Body of pancreas (tissue), 4 donors: ENCODE measurements around the gene PLAGL1. TPM values are rescaled to one million over a fixed set of nuclear protein-coding genes. Genes with fewer than 3 reads are reported as not detected.
"Not testable (repeated sequence)": the region's sequence is repeated elsewhere in the genome, so short reads cannot be mapped to it uniquely, and the experiment has no call there.

Experiments
- ATAC-seq: fragments of 150-250 bp; one replicate; pipeline ENCODE4 v1.9.1; 2016
- DNase-seq, 4 donors: peaks; one replicate each; pipeline ENCODE4 v3.0.0-alpha.2; 2019
- H3K27ac ChIP-seq, 4 donors: fragments of 200-600 bp; sonication (generic); 1 replicate in 3 of 4; 2 replicates in 1 of 4; pipeline versions ENCODE4 v1.5.1 to v1.6.1; 2016 to 2019; ENCODE audit warnings: mild to moderate bottlenecking in 1 of 4, mixed read lengths in 1 of 4, moderate library complexity in 1 of 4
- H3K27me3 ChIP-seq, 2 donors: fragments of 200-600 bp; sonication (generic); one replicate each; pipeline ENCODE4 v1.6.0; 2016; ENCODE audit warnings: mild to moderate bottlenecking in 1 of 2
- H3K36me3 ChIP-seq, 2 donors: fragments of 200-600 bp; sonication (generic); replicated peaks in 1 of 2; 2 replicates each; pipeline ENCODE4 v1.5.1; 2016; ENCODE audit warnings: low read depth in 2 of 2; ENCODE audit not compliant: insufficient read depth in 1 of 2
- H3K4me1 ChIP-seq: fragments of 200-600 bp; sonication (generic); one replicate; pipeline ENCODE4 v1.6.0; 2016
- H3K4me3 ChIP-seq, 2 donors: fragments of 200-600 bp; sonication (generic); 1 replicate in 1 of 2; 2 replicates in 1 of 2; pipeline ENCODE4 v1.5.1; 2016 to 2019
- H3K9me3 ChIP-seq, 3 donors: fragments of 200-600 bp; sonication (generic); 1 replicate in 2 of 3; 2 replicates in 1 of 3; pipeline ENCODE4 v1.5.1; 2016
- POLR2A ChIP-seq, 3 donors: fragments of 450-650 bp; IDR thresholded peaks; one replicate each; pipeline ENCODE4 v1.6.1; 2016; ENCODE audit warnings: antibody characterized with exemption in 3 of 3, mild to moderate bottlenecking in 2 of 3
- WGBS, 2 donors: methylation state at CpG; one replicate each; pipeline ENCODE4 v1.1.5; 2017; 5-methylcytosine and 5-hydroxymethylcytosine counted together
- intact Hi-C: fragments of 100-400 bp; cut with DNase I; formaldehyde crosslinking; loops from one replicate; pipeline ENCODE4 v1.15.1; 2023
- total RNA-seq, 2 donors: library from RNA; depleted of rRNA; stranded (reverse); fragments of >200 nt; gene quantifications; one replicate each; pipeline ENCODE4 v1.1.0, GENCODE V29; 2016
- TF ChIP-seq, protein P1 (sequence below), 7 experiments: fragments of 450-650 bp in 4 of 7; fragments of 200-600 bp in 3 of 7; sonication (generic) in 3 of 7; IDR thresholded peaks; one replicate each; pipeline ENCODE4 v1.5.1; 2016 to 2019; ENCODE audit warnings: antibody characterized with exemption in 7 of 7

The PLAGL1 gene
- total RNA-seq, 2 donors from 2014 or later, result 22.1 to 23.3 TPM

DNA sequence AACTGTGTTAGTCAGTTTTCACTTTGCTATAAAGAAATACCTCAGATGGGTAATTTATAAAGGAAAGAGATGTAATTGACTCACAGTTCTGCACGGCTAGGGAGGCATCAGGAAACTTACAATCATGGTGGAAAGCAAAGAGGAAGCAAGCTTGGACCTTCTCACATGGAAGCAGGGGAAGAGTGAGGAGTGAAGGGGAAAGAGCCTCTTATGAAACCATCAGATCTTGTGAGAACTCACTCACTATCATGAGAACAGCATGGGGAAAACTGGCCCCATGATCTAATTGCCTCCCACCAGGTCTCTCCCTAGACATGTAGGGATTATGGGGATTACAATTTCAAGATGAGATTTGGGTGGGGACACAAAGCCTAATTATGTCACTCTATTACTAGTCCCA is 41.3 kb upstream of the PLAGL1 start:
- TF ChIP-seq, protein P1, sequence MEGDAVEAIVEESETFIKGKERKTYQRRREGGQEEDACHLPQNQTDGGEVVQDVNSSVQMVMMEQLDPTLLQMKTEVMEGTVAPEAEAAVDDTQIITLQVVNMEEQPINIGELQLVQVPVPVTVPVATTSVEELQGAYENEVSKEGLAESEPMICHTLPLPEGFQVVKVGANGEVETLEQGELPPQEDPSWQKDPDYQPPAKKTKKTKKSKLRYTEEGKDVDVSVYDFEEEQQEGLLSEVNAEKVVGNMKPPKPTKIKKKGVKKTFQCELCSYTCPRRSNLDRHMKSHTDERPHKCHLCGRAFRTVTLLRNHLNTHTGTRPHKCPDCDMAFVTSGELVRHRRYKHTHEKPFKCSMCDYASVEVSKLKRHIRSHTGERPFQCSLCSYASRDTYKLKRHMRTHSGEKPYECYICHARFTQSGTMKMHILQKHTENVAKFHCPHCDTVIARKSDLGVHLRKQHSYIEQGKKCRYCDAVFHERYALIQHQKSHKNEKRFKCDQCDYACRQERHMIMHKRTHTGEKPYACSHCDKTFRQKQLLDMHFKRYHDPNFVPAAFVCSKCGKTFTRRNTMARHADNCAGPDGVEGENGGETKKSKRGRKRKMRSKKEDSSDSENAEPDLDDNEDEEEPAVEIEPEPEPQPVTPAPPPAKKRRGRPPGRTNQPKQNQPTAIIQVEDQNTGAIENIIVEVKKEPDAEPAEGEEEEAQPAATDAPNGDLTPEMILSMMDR (IDR thresholded peaks at IDR 0.05), result no peak
- no peak for TF ChIP-seq POLR2A (IDR thresholded peaks at IDR 0.05)
- Histone ChIP-seq H3K9me3 (no peaks in the 10 kb centered on the region), H3K27ac (no peak overlapping the region), H3K4me1 (no peaks in the 10 kb centered on the region), H3K4me3 (no peak overlapping the region), H3K27me3 (no peaks in the 10 kb centered on the region), H3K36me3 (no peaks in the 10 kb centered on the region)
- intact Hi-C loops, result no loop called here
- WGBS, 2 donors, result 56 to 74% methylated on average over 1 of the region's 1 CpG
- DNase-seq (no peak), ATAC-seq (no peak)

DNA sequence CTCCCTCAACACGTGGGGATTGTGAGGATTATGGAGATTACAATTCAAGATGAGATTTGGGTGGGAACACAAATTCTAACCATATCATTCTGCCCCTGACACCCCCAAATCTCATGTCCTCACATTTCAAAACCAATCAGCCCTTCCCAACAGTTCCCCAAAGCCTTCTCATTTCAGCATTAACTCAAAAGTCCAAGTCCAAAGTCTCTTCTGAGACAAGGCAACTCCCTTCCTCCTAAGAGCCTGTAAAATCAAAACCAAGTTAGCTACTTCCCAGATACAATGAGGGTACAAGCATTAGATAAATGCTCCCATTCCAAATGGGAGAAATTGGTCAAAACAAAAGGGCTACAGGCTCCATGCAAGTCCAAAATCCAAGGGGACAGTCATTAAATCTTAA is 39.6 kb upstream of the PLAGL1 start:
- DNase-seq, result no peak
- H3K36me3 ChIP-seq, result no peaks in the 10 kb centered on the region
- H3K27ac ChIP-seq, result no peak overlapping the region
- TF ChIP-seq POLR2A (IDR thresholded peaks at IDR 0.05), result no peak
- TF ChIP-seq, protein P1 (IDR thresholded peaks at IDR 0.05), result no peak
- H3K4me1 ChIP-seq, result no peaks in the 10 kb centered on the region
- no peak for ATAC-seq
- 73 to 74% methylated on average over 1 of the region's 1 CpG for WGBS, 2 donors
- H3K27me3 ChIP-seq, result no peaks in the 10 kb centered on the region
- intact Hi-C loops, result no loop called here
- H3K4me3 ChIP-seq, result no peak overlapping the region
- H3K9me3 ChIP-seq, result no peaks in the 10 kb centered on the region

DNA sequence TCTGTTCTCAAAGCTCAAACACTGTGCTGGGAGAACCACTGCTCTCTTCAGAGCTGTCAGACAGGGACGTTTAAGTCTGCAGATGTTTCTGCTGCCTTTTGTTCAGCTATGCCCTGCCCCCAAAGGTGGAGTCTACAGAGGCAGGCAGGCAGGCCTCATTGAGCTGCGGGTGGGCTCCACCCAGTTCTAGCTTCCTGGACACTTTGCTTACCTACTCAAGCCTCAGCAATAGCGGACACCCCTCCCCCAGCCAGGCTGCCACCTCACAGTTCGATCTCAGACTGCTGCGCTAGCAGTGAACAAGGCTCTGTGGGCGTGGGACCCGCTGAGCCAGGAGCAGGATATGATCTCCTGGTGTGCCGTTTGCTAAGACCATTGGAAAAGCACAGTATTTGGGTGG is 38.6 kb upstream of the PLAGL1 start:
- WGBS, 2 donors, result 71% methylated on average over 8 of the region's 8 CpGs; no CpG with 5 or more reads in 1 of the 2 donors
- ATAC-seq, H3K36me3 ChIP-seq, intact Hi-C loops, H3K4me3 ChIP-seq, H3K9me3 ChIP-seq, H3K4me1 ChIP-seq, H3K27ac ChIP-seq, H3K27me3 ChIP-seq, DNase-seq: not testable (repeated sequence)

DNA sequence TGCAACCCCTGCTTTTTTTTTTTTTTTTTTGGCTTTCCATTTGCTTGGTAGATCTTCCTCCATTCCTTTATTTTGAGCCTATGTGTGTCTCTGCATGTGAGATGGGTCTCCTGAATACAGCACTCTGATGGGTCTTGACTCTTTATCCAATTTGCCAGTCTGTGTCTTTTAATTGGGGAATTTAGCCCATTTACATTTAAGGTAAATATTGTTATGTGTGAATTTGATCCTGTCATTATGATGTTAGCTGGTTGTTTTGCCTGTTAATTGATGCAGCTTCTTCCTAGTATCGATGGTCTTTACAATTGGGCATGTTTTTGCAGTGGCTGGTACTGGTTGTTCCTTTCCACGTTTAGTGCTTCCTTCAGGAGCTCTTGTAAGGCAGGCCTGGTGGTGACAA is 36.9 kb upstream of the PLAGL1 start:
- intact Hi-C loops, H3K36me3 ChIP-seq, H3K27ac ChIP-seq, H3K27me3 ChIP-seq, ATAC-seq, H3K9me3 ChIP-seq, H3K4me1 ChIP-seq, H3K4me3 ChIP-seq, DNase-seq: not testable (repeated sequence)
- 71 to 78% methylated on average over 2 of the region's 2 CpGs for WGBS, 2 donors

DNA sequence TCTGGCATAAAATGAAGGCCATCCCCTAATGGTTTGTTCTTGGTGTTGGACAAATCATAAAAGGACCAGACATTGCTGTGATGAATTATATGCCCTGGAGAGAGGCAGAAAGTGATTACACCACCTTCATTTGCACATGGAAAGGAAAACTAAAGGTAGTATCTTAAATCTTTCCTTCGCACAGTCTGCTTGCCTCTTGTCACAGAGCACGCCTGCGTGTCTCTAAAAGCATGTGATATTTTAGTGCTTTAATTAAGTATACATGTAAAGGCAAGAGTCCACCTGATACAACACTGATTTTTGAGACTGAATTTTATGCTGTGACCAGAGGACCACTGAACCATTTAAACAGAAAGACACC is 28.8 kb upstream of the PLAGL1 start:
- DNase-seq (no peak), ATAC-seq (no peak)
- no peak for TF ChIP-seq POLR2A (IDR thresholded peaks at IDR 0.05)
- TF ChIP-seq, protein P1 (IDR thresholded peaks at IDR 0.05), result no peak
- 77 to 87% methylated on average over 3 of the region's 3 CpGs for WGBS, 2 donors
- Histone ChIP-seq H3K36me3 (no peaks in the 10 kb centered on the region), H3K27me3 (no peaks in the 10 kb centered on the region), H3K4me1 (no peaks in the 10 kb centered on the region), H3K4me3 (no peak overlapping the region), H3K9me3 (no peaks in the 10 kb centered on the region), H3K27ac (no peak overlapping the region)
- intact Hi-C loops, result no loop called here

DNA sequence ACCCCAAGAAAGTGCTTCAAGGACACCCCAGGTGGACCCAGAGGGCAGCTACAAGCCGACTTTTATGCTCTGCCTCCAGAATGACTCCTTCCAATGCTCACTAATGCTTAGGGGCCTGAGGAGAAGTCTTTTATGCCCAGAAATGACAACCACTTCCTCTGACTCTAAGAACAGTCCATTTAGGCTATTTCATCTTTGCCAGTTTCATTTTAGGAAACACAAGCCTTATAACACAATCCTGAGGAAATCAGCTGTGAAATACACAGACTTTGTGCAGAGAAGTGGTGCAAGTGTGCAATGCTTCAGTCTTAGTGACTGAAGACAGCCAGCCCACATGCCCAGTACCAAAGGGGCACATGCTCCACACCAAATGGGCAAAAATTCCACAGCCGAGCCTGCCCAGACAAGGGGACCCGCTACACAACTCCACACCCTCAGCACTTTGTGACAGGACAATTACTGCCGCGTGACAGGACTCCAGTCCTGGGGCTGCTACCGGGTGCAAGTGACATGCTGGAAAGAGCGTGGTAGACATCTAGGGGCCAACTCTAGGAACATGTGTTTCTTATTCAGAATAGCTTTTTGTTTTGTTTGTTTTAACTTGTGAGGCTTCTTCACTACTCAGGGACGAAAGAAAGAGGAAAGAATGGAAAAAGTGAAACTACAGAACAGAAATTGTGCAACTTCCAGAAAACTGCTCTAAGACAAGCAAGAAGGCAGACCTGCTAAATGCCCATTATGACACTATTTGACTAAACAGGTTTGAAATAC is 28.2 kb upstream of the PLAGL1 start:
- peak; percentile 59 for ATAC-seq
- 35 to 40% methylated on average over 7 to 8 of the region's 8 CpGs for WGBS, 2 donors
- no peaks in the 10 kb centered on the region for H3K27me3 ChIP-seq

More for the DNA sequence above, 28.2 kb upstream of the PLAGL1 start:
- H3K36me3 ChIP-seq, result no peaks in the 10 kb centered on the region
- intact Hi-C loops, result no loop called here
- TF ChIP-seq, protein P1 (IDR thresholded peaks at IDR 0.05), result peak in 1 of 7 experiments; percentile 10
- TF ChIP-seq POLR2A (IDR thresholded peaks at IDR 0.05), result no peak
- peak in 2 of 4 donors; percentile 17 to 34 for DNase-seq
- no peaks in the 10 kb centered on the region for H3K9me3 ChIP-seq
- H3K4me3 ChIP-seq, result no peak overlapping the region
- H3K27ac ChIP-seq, result peak overlapping the region in 1 of 4 donors; percentile 41
- H3K4me1 ChIP-seq, result no peaks in the 10 kb centered on the region
